GM12865 (cell line): ENCODE measurements around the gene SPAG4.
A peak's percentile ranks its signal among the peaks of the same experiment; 100 is the strongest.

Experiments
- DNase-seq: peaks from one replicate; pipeline ENCODE4 v3.0.0; 2010; ENCODE audit warnings: low read depth
- H3K4me3 ChIP-seq: 2 replicates; pipeline ENCODE4 v1.5.1; 2011; ENCODE audit warnings: mild to moderate bottlenecking, low read depth, low read length, control low read depth
- CTCF ChIP-seq: IDR thresholded peaks from 2 replicates; pipeline ENCODE4 v1.5.1; 2011; ENCODE audit warnings: low read length, control low read depth, low read depth, inconsistent platforms; ENCODE audit not compliant: insufficient read depth; ENCODE audit errors: missing control alignments

The SPAG4 gene

GRCh38 chr20:35616465-35617396, 1.1 kb downstream of the SPAG4 start:
- peak overlapping the region; percentile 79 for H3K4me3 ChIP-seq
- DNase-seq: peak; percentile 81
- no peak for TF ChIP-seq CTCF

GRCh38 chr20:35617397-35618262, 2.0 kb downstream of the SPAG4 start:
- DNase-seq: peak; percentile 78
- H3K4me3 ChIP-seq: peak overlapping the region; percentile 79
- peak; percentile 22 for TF ChIP-seq CTCF

GRCh38 chr20:35618263-35619131, 2.9 kb downstream of the SPAG4 start:
- TF ChIP-seq CTCF: no peak
- peak overlapping the region; percentile 79 for H3K4me3 ChIP-seq
- DNase-seq: peak; percentile 39

- TF ChIP-seq CTCF: peak; percentile 71
- H3K4me3 ChIP-seq: peak overlapping the region; percentile 79
- DNase-seq: peak; percentile 88
These were observed 3.8 kb downstream of the SPAG4 start for GRCh38 chr20:35619196-35620095.

- no peak overlapping the region for H3K4me3 ChIP-seq
- TF ChIP-seq CTCF: no peak
- no peak for DNase-seq
These were observed 5.4 kb downstream of the SPAG4 start for GRCh38 chr20:35620818-35621559.
